WERI-Rb-1 (cell line): ENCODE measurements around the gene NRARP.
A peak's percentile ranks its signal among the peaks of the same experiment; 100 is the strongest.

Experiments used
- DNase-seq: peaks from one replicate; pipeline ENCODE4 v3.0.0-alpha.2; 2020
- H3K27ac ChIP-seq: fragments of 250-450 bp; sonication (Bioruptor Pico); 2 replicates; pipeline ENCODE4 v1.5.1; 2020; ENCODE audit warnings: mild to moderate bottlenecking, moderate library complexity
- H3K27me3 ChIP-seq: fragments of 250-450 bp; sonication (Bioruptor Pico); 2 replicates; pipeline ENCODE4 v1.5.1; 2021; ENCODE audit warnings: mild to moderate bottlenecking, low read depth, moderate library complexity; ENCODE audit not compliant: insufficient read depth, severe bottlenecking
- H3K36me3 ChIP-seq: fragments of 250-450 bp; sonication (Bioruptor Pico); 2 replicates; pipeline ENCODE4 v1.5.1; 2020; ENCODE audit warnings: mild to moderate bottlenecking, moderate library complexity
- H3K4me3 ChIP-seq: 2 replicates; pipeline ENCODE4 v1.5.1; 2011; ENCODE audit warnings: low read depth, mild to moderate bottlenecking, control low read depth, low read length
- H3K9me3 ChIP-seq: fragments of 250-450 bp; sonication (Bioruptor Pico); 2 replicates; pipeline ENCODE4 v1.5.1; 2021; ENCODE audit warnings: mild to moderate bottlenecking, moderate library complexity; ENCODE audit not compliant: severe bottlenecking
- TF ChIP-seq, protein P1 (sequence below): IDR thresholded peaks from 2 replicates; pipeline ENCODE4 v1.5.1; 2011; ENCODE audit warnings: low read depth, mild to moderate bottlenecking, control low read depth, inconsistent platforms, low read length

Gene NRARP

DNA sequence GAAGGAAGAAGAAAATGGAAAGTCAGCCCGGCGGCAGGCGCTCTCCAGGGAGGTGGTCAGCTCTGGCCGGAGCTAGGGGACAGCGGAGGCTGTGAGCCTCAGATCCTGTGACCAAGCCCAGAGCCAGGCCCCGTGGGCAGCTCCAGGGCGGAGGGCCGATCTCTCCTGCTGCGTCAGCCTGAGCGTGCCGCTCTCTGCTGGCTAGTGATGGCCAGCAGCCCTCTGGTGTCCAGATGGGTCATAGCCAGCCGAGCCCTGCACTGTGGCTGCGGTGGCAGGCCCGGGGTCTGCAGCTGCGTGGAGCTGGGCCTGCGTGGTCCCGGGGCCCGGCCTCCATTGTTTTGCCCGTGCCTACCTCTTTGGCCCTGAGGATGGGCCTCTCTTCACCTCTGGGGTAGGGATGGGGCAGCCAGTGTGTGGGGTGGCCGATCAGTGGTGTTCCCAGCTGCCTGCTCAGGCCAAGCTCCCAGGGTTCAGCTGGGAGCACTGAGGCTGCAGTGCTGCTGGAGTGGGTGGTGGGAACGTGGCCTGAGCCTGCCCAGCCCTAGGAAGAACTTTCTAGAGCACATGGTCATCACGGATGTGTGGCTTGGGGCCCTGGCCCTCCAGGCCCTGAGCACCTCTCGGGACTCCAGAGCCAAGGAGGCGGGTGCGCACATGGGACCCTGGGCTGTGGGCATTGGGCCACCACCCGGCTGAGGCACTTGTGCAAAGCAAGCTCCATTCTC lies 17.1 kb upstream of the NRARP start:
- Histone ChIP-seq H3K36me3 (no peaks in the 10 kb centered on the region), H3K4me3 (no peak overlapping the region), H3K9me3 (no peaks in the 10 kb centered on the region), H3K27ac (peak overlapping the region; percentile 39; the same call in 1 of the 2 replicates), H3K27me3 (no peaks in the 10 kb centered on the region)
- DNase-seq: peak; percentile 82
- TF ChIP-seq, protein P1, sequence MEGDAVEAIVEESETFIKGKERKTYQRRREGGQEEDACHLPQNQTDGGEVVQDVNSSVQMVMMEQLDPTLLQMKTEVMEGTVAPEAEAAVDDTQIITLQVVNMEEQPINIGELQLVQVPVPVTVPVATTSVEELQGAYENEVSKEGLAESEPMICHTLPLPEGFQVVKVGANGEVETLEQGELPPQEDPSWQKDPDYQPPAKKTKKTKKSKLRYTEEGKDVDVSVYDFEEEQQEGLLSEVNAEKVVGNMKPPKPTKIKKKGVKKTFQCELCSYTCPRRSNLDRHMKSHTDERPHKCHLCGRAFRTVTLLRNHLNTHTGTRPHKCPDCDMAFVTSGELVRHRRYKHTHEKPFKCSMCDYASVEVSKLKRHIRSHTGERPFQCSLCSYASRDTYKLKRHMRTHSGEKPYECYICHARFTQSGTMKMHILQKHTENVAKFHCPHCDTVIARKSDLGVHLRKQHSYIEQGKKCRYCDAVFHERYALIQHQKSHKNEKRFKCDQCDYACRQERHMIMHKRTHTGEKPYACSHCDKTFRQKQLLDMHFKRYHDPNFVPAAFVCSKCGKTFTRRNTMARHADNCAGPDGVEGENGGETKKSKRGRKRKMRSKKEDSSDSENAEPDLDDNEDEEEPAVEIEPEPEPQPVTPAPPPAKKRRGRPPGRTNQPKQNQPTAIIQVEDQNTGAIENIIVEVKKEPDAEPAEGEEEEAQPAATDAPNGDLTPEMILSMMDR: peak; percentile 86

DNA sequence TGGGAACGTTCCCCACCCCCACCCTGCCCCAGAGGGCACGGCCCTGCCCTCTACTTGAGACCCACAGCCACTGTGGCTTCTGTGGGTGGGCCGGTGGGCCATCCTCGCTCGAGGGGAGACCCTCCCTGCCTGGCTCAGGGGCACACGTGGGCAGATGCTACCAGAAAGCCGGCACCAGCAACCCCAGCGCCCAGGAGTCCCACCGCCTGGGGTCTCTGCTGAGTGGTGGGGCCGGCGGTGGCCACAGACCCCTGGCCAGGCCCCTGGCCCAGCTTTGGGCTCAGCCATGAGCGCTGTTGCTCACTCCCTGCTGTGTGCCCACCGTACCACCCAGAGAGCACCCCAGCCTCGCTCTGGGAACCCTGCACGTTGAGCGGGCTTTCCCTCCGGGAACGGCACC lies 16.5 kb upstream of the NRARP start:
- H3K27ac ChIP-seq: peak overlapping the region; percentile 39; the same call in 1 of the 2 replicates
- no peaks in the 10 kb centered on the region for H3K9me3 ChIP-seq
- H3K4me3 ChIP-seq: no peak overlapping the region
- no peak for DNase-seq
- no peaks in the 10 kb centered on the region for H3K36me3 ChIP-seq
- TF ChIP-seq, protein P1: no peak
- H3K27me3 ChIP-seq: no peaks in the 10 kb centered on the region

DNA sequence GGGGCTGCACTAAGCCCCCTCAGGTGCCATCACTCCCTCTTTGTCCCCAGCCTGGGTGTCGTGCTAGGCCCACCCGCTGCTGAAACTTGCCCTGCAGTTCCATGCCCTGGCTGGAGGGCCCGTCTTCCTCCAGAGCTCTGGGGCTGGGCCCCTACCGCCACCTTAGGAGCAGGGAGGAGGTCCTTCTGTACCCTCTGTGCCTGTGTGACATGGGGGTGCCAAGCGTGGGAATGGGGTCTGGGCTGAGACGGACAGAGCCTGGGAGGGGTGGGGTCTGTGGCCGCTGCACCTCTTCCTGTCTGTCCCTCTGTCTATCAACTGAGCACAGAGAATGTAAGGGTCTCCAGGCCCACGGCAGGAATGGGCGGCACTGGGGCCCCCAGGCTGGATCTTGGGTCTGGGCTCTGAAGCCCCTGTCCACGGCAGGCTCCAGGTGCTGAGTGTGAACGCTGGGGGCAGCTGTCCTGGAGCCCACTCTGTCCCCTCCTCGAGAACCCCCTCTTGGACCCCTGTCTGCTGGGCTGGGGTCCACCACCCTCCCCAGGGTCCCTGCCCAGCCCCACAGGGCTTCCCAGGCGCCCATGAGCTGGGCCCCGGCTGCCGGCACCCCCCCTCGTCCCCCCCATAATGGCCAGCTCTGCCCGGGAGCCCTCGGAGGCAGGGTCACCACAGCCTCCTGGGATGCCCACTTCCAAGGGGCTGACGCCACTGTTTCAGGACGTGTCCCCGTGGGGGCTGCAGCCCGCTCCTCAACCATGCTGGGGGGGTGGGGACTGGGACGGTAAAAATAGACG lies 15.8 kb upstream of the NRARP start:
- H3K4me3 ChIP-seq: no peak overlapping the region
- no peak overlapping the region for H3K27ac ChIP-seq
- no peak for DNase-seq
- TF ChIP-seq, protein P1: no peak
- no peaks in the 10 kb centered on the region for H3K36me3 ChIP-seq
- no peaks in the 10 kb centered on the region for H3K27me3 ChIP-seq
- no peaks in the 10 kb centered on the region for H3K9me3 ChIP-seq

DNA sequence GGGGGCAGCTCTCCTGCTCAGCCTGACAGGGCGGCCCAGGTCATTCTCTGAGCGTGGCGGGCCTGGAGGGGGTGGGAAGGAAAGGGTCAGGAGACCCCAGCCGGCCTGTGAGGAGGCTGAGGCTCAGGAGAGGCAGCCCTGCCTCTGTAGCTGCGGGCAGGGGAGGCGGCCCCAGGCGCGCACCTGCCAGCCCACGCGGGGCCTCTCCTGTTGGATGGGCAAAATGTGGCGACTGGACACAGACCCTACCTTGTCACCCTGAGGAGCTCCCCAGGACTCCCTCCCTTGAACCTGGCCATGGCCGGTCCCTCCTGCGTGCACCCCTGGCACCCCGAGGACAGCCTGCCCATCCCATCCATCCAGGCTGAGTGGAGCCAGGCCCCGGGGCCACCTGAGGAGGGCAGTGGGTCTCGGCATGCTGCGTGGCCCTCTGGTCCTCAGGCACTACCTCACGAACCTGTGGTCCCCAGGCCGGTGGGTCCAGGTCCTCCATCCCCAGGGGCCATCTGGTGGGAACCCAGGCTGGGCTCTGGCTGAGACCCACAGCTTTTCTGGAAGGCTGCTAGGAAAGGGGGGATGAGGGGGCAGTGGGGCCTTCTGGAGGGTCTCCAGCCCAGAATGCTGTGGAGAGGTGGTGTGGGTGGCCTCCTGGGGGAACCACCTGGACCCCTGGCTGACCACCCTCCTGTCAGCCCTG lies 15.1 kb upstream of the NRARP start:
- TF ChIP-seq, protein P1: no peak

DNA sequence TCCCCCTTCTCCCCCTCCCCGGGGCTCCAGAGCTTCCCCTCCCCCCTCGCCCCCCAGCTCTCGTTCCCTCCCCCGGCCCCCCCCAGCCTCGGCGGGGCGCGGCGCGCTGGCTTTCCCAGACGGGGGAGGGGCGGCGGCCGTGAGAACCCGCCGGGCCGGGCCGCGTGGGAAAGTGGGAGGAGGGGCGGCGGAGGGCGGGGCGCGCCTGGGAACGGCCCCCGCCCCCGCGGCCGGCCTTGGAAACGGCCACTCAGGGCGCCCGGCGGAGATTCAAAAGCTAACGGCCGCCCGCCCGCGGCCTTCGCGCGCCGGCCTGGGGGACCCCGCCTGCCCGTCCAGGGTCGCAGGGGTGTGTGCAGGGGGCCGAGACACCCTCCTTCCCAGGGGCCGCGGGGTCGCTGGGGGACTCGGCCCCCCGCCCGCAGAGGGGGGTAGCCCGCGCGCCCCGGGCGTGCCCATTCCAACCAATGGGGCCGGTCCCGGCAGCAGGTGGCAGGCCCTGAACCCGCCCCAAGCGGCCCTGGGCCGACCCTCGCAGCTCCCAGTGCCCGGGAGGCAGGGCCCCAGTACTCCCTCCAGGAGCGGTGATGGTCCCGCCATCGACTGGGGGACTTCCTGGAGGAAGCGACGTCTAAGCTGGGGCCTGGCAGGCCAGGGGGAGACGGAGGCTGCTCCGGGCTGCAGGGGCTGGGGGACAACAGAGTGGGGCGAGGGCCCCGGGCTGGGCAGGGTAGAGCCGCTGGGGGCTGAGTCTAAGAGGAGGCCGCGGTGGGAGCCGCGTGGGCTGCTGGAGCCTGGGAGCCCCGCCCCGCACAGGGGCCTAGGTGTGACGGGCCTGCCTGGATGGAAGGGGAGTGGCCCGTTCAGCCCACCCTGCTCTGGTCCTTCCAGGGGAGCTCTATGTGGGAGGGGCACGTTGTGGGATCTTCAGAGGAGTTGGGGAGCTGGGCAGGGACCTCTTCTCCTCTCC lies 14.2 kb upstream of the NRARP start:
- Histone ChIP-seq H3K4me3 (peak overlapping the region; percentile 20), H3K27me3 (no peaks in the 10 kb centered on the region), H3K36me3 (no peaks in the 10 kb centered on the region), H3K9me3 (no peaks in the 10 kb centered on the region), H3K27ac (peak overlapping the region; percentile 82)
- peak; percentile 39 for DNase-seq
- TF ChIP-seq, protein P1: no peak

More for the DNA sequence above, 15.1 kb upstream of the NRARP start:
- H3K27ac ChIP-seq: no peak overlapping the region; the same call in 1 of the 2 replicates
- no peaks in the 10 kb centered on the region for H3K9me3 ChIP-seq
- no peaks in the 10 kb centered on the region for H3K36me3 ChIP-seq
- no peak overlapping the region for H3K4me3 ChIP-seq
- no peaks in the 10 kb centered on the region for H3K27me3 ChIP-seq
- DNase-seq: no peak
